ENCODE results near the gene MAPK4.
"Not testable (repeated sequence)": the region's sequence is repeated elsewhere in the genome, so short reads cannot be mapped to it uniquely, and the experiment has no call there.

GRCh38 chr18:50707297-50707696 lies 147.4 kb downstream of the MAPK4 start:
- TF ChIP-seq EZH2 (IDR thresholded peaks at IDR 0.05); POLR2AphosphoS5 (IDR thresholded peaks at IDR 0.05; ENCODE audit: borderline replicate concordance, low read depth, low read length); FOXP2 (optimal IDR thresholded peaks at IDR 0.05; ENCODE audit: control extremely low read depth, extremely low read length, insufficient read depth): not testable (repeated sequence)

Data from SK-N-MC (cell line).